GM12801 (cell line): ENCODE data around the gene COTL1.

Source experiments
- TF ChIP-seq, protein P1 (sequence below): IDR thresholded peaks from one replicate; pipeline ENCODE4 v1.5.1; 2011; ENCODE audit warnings: control low read depth; ENCODE audit not compliant: insufficient read length; ENCODE audit errors: extremely low read depth

Gene COTL1

DNA sequence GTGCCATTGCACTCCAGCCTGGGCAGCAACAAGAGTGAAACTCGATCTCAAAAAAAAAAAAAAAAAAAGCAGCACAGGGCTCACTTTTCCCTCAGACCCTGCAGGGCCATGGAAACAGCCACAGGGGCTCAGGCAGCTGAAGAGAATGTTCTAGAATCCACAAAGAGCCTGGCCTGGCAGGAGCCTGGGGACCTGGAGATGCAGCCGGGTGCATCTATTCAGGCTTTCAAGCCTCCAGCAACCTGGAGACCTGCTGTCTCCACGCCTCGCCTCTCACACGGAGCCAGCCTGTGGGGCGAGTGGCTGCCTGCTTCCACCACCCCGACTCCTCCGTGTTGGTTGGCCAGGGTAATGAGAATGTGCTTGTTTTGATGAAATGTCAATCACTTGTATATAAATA lies 69.4 kb downstream of the COTL1 start:
- TF ChIP-seq, protein P1, sequence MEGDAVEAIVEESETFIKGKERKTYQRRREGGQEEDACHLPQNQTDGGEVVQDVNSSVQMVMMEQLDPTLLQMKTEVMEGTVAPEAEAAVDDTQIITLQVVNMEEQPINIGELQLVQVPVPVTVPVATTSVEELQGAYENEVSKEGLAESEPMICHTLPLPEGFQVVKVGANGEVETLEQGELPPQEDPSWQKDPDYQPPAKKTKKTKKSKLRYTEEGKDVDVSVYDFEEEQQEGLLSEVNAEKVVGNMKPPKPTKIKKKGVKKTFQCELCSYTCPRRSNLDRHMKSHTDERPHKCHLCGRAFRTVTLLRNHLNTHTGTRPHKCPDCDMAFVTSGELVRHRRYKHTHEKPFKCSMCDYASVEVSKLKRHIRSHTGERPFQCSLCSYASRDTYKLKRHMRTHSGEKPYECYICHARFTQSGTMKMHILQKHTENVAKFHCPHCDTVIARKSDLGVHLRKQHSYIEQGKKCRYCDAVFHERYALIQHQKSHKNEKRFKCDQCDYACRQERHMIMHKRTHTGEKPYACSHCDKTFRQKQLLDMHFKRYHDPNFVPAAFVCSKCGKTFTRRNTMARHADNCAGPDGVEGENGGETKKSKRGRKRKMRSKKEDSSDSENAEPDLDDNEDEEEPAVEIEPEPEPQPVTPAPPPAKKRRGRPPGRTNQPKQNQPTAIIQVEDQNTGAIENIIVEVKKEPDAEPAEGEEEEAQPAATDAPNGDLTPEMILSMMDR, result no peak

DNA sequence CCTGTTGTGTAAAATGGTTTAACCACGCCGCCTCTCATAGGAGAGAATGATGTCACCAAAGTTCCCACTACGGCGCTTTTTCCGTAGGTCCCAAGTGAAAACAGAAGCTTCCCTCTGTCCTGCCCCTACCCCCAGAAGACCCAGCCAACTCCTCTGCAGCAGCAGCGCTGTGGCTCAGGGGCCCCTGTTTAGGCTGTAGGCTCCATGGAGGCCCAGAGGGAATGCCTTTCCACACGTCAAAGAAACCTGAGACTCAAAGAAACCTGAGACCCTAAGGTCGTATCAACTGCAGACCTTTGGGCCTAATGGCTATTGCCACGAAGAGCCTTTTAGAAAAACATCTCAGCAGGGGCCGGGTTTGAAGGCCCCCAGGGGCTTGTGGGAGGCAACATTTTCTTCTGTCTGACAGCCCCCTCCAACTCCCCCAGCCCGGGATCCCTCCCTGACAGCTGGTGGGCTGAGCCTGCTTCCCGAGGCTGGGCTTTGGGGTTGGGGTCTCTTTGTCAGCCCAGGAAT lies 70.3 kb downstream of the COTL1 start:
- TF ChIP-seq, protein P1, result no peak

DNA sequence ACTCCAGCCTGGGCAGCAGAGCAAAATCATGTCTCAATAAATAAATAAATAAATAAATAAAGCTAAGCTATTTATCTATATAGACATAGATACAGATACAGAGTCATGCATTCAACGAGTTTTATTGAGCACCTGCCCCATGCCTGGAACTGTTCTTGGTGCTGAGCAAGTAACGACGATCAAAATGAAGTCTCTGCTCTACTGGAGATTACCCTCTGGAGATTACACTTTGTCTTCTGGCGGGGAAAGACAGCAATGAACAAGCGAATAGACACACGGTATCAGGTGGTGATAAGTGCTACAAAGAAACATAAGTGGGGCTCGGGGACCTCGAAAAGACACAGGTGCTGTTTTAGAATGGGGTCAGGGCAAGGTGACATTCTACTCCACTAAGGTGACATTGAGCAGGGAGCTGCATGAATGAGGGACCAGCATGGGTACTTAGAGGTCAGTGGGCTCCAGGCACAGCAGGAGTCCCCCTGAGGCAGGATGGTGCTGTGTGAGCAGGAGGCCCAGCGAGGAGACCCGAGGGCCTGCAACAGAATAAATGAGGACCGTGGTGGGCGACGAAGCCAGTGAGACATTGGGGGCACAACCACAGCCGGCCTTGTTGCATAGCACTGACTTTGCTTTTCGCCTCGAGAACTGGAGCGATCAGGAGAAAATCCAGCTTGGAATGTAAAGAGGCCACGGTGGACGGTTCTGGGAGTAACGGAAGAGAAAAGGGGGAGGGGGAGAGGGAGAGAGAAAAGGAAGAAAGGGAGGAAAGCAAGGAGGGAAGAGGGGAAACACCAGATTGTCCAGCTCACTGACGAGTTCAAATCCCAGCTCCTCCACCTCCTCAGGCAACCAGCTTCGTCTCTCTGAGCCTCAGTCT lies 71.0 kb downstream of the COTL1 start:
- TF ChIP-seq, protein P1, result no peak

DNA sequence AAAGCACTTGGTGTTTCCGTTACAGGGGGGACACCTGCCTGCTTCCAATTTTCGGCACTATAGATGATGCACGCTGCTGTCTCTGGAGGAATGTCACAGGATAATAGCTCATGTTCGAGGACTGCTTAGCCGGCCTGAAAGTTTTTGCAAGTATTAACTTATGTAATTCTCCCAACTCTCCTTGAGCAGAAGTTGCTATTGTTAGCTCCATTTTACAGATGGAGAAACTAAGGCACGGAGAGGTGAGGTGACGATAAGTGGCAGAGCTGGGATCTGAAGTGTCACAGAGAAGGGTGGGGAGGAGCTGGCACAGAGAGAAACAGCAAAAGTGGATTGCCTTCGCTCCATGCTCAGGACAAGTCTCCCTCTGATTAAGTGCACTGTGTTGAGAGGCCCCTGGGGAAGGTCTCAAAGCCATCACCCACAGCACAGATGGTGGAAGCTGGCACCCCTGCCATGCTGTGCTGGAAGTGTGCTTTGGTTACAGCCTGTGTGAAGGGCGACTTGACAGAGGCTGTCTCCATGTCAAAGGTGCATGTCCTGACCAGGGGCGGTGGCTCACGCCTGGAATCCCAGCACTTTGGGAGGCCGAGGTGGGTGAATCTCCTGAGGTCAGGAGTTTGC lies 72.7 kb downstream of the COTL1 start:
- TF ChIP-seq, protein P1, result no peak

DNA sequence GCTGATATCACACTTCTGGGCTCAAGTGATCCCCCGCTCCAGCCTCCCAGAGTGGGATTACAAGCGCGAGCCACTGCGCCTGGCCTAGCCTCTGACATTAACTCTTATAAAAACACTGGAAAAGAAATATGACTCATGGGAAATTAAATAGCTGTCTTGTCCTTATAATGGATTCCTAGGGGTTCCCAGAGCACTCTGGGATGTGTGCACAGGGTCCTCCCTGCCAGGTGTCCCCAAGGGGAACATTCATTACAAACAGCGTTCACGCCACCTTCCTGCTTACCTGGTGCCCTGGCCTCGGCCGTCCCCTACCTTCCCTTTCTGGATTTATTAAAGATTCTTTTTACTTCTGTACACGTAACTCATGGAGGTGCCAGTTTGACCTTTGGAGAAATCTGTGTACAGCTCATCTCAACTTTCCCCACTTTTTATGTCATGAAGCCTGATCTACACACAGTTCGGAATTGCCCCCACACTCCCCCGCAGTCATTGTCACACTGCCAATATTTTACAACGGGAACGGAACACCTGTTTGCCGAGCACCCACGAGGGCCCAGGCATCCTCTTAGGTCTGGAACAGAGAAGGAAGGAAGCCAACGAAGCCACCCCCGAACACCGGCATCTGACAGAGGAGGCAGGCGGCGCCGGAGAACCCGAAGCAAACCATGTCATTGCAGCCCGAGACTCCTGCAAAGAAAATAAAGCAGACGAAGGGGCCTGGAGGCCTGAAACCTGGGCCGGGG lies 73.7 kb downstream of the COTL1 start:
- TF ChIP-seq, protein P1, result no peak

DNA sequence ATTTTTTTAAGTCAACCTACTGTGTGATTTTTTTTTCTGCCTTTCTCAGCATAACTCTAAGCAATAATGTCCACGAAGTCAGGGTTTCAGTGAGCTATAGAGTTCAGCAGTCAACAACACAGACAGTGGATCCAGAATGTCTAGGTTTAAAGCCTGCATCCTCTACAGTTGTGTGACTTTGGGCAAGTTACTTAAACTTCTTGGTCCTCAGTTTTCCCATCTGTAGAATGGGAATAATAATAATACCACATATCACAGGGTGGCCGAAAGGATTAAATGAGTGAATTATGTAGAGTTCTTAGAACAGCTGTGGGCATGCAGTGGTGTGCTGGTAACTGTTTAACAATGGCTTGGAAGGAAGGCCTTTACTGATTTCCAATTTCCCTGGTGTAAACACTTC lies 74.6 kb downstream of the COTL1 start:
- TF ChIP-seq, protein P1, result no peak

DNA sequence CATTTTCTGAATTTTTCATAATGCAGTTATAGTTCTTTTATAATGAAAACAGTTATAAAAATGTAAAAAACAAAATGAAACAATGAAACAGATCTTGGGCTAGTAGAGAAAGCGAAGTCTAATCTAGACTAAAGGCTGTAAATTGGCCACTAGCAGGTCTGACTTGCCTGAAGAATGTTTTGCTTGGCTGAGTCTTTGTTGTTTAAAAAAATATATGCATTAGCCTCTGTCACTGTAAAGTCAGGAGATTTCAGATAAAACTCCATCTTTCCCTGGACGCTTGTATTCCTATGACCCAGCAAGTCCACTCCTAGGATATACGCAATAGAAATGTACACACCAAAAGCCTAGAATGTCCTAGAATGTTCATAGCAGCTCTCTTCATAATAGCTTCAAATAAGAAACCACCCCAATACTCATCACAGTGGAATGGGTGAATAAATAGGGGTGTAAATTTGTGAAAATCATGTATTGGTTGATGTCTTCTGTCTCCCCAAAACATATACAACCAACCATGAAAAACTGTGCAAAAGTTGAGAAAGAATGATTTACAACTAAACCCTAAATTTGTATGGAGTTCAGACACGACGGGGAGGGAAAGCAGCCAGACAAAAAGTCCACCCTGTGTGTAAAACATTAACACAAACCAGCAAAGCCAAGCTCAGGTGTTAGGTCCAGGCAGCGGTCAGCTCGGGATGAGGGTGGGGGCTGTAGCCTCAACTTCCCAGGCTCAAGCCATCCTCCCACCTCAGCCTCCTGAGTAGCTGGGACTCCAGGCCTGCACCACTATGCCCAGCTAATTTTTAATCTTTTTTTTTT lies 75.7 kb downstream of the COTL1 start:
- TF ChIP-seq, protein P1, result no peak
